ENCODE data around the gene MYBBP1A. TPM values are rescaled to one million over a fixed set of nuclear protein-coding genes. Genes with fewer than 3 reads are reported as not detected.

The MYBBP1A gene
- total RNA-seq, 1 experiment from 2014 or later = 46.6 TPM

DNA sequence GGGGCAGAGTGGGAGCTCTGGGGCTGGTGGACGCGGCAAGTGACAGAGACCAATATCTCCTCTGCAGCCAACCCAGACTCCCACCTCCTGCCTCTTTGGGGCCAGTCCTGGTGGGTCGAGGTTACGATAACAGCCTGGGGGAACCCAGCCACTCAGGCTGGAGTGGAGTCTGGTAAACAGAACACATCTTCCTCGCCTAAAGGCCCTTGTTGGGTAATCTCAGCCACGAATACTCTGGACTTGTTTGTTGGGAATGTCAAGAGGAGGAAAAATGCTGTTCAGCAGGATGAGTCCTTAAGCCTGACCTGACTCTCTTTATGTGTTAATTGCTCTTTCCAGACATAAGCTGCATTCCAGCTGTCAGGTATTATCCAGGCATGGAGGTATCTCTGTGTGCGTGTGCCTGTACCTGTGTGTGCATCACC lies 64.5 kb downstream of the MYBBP1A start:
- DNase-seq (ENCODE audit: low read depth in 1 of 2, low spot score in 2 of 2) = no peak

GRCh38 chr17:4490109-4490591 lies 65.0 kb downstream of the MYBBP1A start:
- Histone ChIP-seq H3K4me1 (replicated peaks) (no peaks in the 10 kb centered on the region), H3K27ac (no peak overlapping the region), H3K4me3 (no peak overlapping the region), H3K36me3 (no peaks in the 10 kb centered on the region), H3K9me3 (replicated peaks) (no peaks in the 10 kb centered on the region), H3K27me3 (replicated peaks) (peaks cover 3% of the 10 kb centered on the region; the same call in 1 of the 2 replicates)
- no peak for DNase-seq (ENCODE audit: low read depth in 1 of 2, low spot score in 2 of 2)

More for the DNA sequence above, 64.5 kb downstream of the MYBBP1A start:
- Histone ChIP-seq H3K36me3 (no peaks in the 10 kb centered on the region), H3K4me1 (replicated peaks) (no peaks in the 10 kb centered on the region), H3K27me3 (replicated peaks) (peaks cover 3% of the 10 kb centered on the region; the same call in 1 of the 2 replicates), H3K27ac (no peak overlapping the region), H3K9me3 (replicated peaks) (no peaks in the 10 kb centered on the region), H3K4me3 (no peak overlapping the region)

DNA sequence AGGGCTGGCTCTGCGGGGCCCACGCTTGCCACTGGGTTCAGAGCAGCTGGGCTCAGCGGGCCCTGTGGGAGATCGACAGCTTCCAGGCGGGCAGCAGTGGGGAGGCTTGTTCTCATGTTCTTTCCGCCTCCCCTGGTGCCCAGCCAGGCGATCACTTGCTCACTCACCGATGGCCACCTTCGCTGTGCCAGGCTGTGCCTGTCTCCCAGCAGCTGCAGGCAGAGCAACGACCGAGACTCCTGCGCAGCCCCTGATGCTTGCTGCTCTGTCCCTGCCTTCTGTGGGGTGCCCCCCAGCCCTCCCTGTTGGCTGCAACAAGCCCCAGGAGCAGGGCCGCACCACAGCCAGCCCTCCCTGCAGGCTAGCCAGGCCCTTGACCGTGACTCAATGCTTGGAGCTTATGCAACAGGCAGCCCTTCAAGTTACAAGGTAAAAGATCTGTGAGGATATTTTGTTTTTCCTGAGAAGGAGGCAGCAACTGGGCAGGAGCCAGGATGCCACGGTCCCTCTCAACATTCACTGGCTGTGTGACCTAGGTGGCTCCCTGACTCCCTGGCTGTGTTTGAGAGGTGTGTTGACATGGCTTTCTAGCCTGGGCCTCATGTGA lies 66.1 kb downstream of the MYBBP1A start:
- H3K4me3 ChIP-seq = no peak overlapping the region
- no peak for DNase-seq (ENCODE audit: low read depth in 1 of 2, low spot score in 2 of 2)
- H3K27me3 ChIP-seq (replicated peaks) = peaks cover 3% of the 10 kb centered on the region; the same call in 1 of the 2 replicates
- no peak overlapping the region for H3K27ac ChIP-seq
- no peaks in the 10 kb centered on the region for H3K9me3 ChIP-seq (replicated peaks)
- no peaks in the 10 kb centered on the region for H3K4me1 ChIP-seq (replicated peaks)
- H3K36me3 ChIP-seq = no peaks in the 10 kb centered on the region

Other genes with a start within 250 kb of the MYBBP1A start
- gene UBE2G1, start 188.7 kb downstream of the MYBBP1A start, total RNA-seq (2014; rRNA removed; shearing (Covaris generic)) = 39.8 and 50.6 TPM in 2 replicates
- not detected in 2 replicates for gene SPNS3, start 121.4 kb downstream of the MYBBP1A start, total RNA-seq (2014; rRNA removed; shearing (Covaris generic))
- 0.11 TPM in 1 of 2 replicates, not detected in the other for gene SPNS2, start 56.5 kb downstream of the MYBBP1A start, total RNA-seq (2014; rRNA removed; shearing (Covaris generic))
- gene GGT6, start 5.2 kb upstream of the MYBBP1A start, total RNA-seq (2014; rRNA removed; shearing (Covaris generic)) = not detected in 2 replicates
- gene SMTNL2, start 29.1 kb upstream of the MYBBP1A start, total RNA-seq (2014; rRNA removed; shearing (Covaris generic)) = not detected in 2 replicates
- not detected in 2 replicates for gene ALOX15, start 86.3 kb upstream of the MYBBP1A start, total RNA-seq (2014; rRNA removed; shearing (Covaris generic))
- gene PELP1, start 148.8 kb upstream of the MYBBP1A start, total RNA-seq (2014; rRNA removed; shearing (Covaris generic)) = 18.1 and 28.7 TPM in 2 replicates
- 2.6 and 8.2 TPM in 2 replicates for gene ARRB2, start 155.2 kb upstream of the MYBBP1A start, total RNA-seq (2014; rRNA removed; shearing (Covaris generic))
- gene MED11, start 176.0 kb upstream of the MYBBP1A start, total RNA-seq (2014; rRNA removed; shearing (Covaris generic)) = 16.7 and 26.9 TPM in 2 replicates
- gene ZMYND15, start 184.4 kb upstream of the MYBBP1A start, total RNA-seq (2014; rRNA removed; shearing (Covaris generic)) = not detected in 2 replicates
- not detected in 2 replicates for gene CXCL16, start 184.5 kb upstream of the MYBBP1A start, total RNA-seq (2014; rRNA removed; shearing (Covaris generic))
- gene TM4SF5, start 216.5 kb upstream of the MYBBP1A start, total RNA-seq (2014; rRNA removed; shearing (Covaris generic)) = not detected in 2 replicates
- gene VMO1, start 231.0 kb upstream of the MYBBP1A start, total RNA-seq (2014; rRNA removed; shearing (Covaris generic)) = not detected in 2 replicates
- gene GLTPD2, start 233.6 kb upstream of the MYBBP1A start, total RNA-seq (2014; rRNA removed; shearing (Covaris generic)) = not detected in 2 replicates
- 197 and 257 TPM in 2 replicates for gene PSMB6, start 240.8 kb upstream of the MYBBP1A start, total RNA-seq (2014; rRNA removed; shearing (Covaris generic))